IPS DF 19.7 (cell line): ENCODE measurements around the gene DLG1.

Experiments used
- DNase-seq: peaks from one replicate; pipeline ENCODE4 v3.0.0-alpha.2; 2013; ENCODE audit warnings: low read depth, low spot score

DLG1 gene

GRCh38 chr3:197248341-197248740 lies 50.1 kb downstream of the DLG1 start:
- no peak for DNase-seq

GRCh38 chr3:197244751-197245150 lies 53.7 kb downstream of the DLG1 start:
- DNase-seq = no peak

- DNase-seq = no peak
These were observed 55.5 kb downstream of the DLG1 start for GRCh38 chr3:197242784-197243432.

- no peak for DNase-seq
These were observed 57.2 kb downstream of the DLG1 start for GRCh38 chr3:197241173-197241572.

- DNase-seq = no peak
These were observed 58.6 kb downstream of the DLG1 start for GRCh38 chr3:197239857-197240256.

- no peak for DNase-seq
These were observed 59.6 kb downstream of the DLG1 start for GRCh38 chr3:197238842-197239241.

- no peak for DNase-seq
These were observed 60.5 kb downstream of the DLG1 start for GRCh38 chr3:197237897-197238296.

GRCh38 chr3:197236362-197236761 lies 62.0 kb downstream of the DLG1 start:
- no peak for DNase-seq

GRCh38 chr3:197234947-197235914 lies 63.2 kb downstream of the DLG1 start:
- no peak for DNase-seq

GRCh38 chr3:197231321-197231720 lies 67.1 kb downstream of the DLG1 start:
- no peak for DNase-seq

GRCh38 chr3:197229836-197230235 lies 68.6 kb downstream of the DLG1 start:
- no peak for DNase-seq

- no peak for DNase-seq
These were observed 69.2 kb downstream of the DLG1 start for GRCh38 chr3:197229178-197229577.

- DNase-seq = no peak
These were observed 70.4 kb downstream of the DLG1 start for GRCh38 chr3:197227780-197228574.

GRCh38 chr3:197226179-197226578 lies 72.2 kb downstream of the DLG1 start:
- DNase-seq = no peak

- no peak for DNase-seq
These were observed 72.8 kb downstream of the DLG1 start for GRCh38 chr3:197225579-197225978.

GRCh38 chr3:197224034-197224444 lies 74.4 kb downstream of the DLG1 start:
- DNase-seq = no peak

GRCh38 chr3:197222937-197223370 lies 75.5 kb downstream of the DLG1 start:
- DNase-seq = no peak

- DNase-seq = no peak
These were observed 78.8 kb downstream of the DLG1 start for GRCh38 chr3:197219619-197220018.

GRCh38 chr3:197218210-197218609 lies 80.2 kb downstream of the DLG1 start:
- no peak for DNase-seq

GRCh38 chr3:197216914-197217313 lies 81.5 kb downstream of the DLG1 start:
- no peak for DNase-seq

GRCh38 chr3:197216169-197216860 lies 82.1 kb downstream of the DLG1 start:
- no peak for DNase-seq
